Lower leg skin (tissue), 3 donors: Measurements from ENCODE around the gene MMP17.

Source experiments
- POLR2A ChIP-seq, 2 donors: fragments of 450-650 bp; IDR thresholded peaks; one replicate each; pipeline ENCODE4 v1.6.1; 2016 to 2017; ENCODE audit warnings: antibody characterized with exemption in 2 of 2, mild to moderate bottlenecking in 1 of 2, moderate library complexity in 1 of 2
- TF ChIP-seq, protein P1 (sequence below), 3 donors: fragments of 450-650 bp; IDR thresholded peaks; one replicate each; pipeline ENCODE4 v1.5.1; 2016; ENCODE audit warnings: antibody characterized with exemption in 3 of 3, mild to moderate bottlenecking in 3 of 3, moderate library complexity in 2 of 3

DNA sequence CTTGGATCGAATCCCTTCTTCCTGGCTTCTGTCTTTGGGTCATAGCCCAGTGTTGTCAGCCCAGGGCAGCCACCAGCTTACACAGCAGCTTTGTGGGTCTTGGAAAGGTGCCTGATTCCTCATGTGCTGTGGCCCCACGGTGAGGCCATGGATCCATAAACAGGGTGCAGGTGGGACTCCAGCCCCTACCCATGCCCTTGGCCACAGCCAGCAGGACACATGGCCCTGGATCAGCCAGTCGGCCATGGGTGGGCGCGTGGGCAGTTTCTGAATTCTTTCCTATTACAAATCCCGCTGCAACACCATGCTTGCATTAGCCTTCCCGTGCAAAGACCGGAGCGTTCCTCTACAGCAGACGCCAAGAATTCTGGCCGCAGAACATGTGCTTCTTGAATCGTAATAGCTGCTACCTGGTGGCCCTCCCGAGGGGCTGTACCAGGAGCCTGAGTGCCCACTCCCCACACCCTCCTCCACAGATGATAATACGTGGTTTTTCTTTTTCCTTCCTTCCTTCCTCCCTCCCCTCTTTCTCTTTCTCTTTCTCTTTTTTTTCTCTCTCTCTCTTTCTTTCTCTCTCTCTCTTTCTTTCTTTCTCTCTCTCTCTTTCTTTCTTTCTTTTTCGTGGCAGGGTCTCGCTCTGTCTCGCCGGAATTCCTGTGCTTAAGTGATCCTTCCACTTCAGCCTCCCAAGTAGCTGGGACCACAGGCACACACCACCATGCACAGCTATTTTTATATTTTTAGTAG is 2.9 kb upstream of the MMP17 start:
- no peak for TF ChIP-seq POLR2A (IDR thresholded peaks at IDR 0.05)
- TF ChIP-seq, protein P1, sequence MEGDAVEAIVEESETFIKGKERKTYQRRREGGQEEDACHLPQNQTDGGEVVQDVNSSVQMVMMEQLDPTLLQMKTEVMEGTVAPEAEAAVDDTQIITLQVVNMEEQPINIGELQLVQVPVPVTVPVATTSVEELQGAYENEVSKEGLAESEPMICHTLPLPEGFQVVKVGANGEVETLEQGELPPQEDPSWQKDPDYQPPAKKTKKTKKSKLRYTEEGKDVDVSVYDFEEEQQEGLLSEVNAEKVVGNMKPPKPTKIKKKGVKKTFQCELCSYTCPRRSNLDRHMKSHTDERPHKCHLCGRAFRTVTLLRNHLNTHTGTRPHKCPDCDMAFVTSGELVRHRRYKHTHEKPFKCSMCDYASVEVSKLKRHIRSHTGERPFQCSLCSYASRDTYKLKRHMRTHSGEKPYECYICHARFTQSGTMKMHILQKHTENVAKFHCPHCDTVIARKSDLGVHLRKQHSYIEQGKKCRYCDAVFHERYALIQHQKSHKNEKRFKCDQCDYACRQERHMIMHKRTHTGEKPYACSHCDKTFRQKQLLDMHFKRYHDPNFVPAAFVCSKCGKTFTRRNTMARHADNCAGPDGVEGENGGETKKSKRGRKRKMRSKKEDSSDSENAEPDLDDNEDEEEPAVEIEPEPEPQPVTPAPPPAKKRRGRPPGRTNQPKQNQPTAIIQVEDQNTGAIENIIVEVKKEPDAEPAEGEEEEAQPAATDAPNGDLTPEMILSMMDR (IDR thresholded peaks at IDR 0.05) = no peak
